GM18520 (cell line): Measurements from ENCODE around the gene FGGY.
A peak's percentile ranks its signal among the peaks of the same experiment; 100 is the strongest.
"Not testable (repeated sequence)": the region's sequence is repeated elsewhere in the genome, so short reads cannot be mapped to it uniquely, and the experiment has no call there.

Experiments
- ATAC-seq: cut with Tn5 transposase; IDR thresholded peaks from one replicate; pipeline ENCODE4 v1.9.1; 2021; ENCODE audit not compliant: unreplicated experiment

Gene FGGY

GRCh38 chr1:59296358-59297256, at the start of gene FGGY:
FGGY (plus strand) TSS chr1:59297094; CDS start chr1:59321550, 24,456 bp downstream.
- ATAC-seq, result peak; percentile 97

GRCh38 chr1:59248758-59249157, 48.1 kb upstream of the FGGY start:
- no peak for ATAC-seq

- no peak for ATAC-seq
These were observed 47.3 kb upstream of the FGGY start for GRCh38 chr1:59249396-59250137.

GRCh38 chr1:59251061-59251460, 45.8 kb upstream of the FGGY start:
- ATAC-seq, result not testable (repeated sequence)

- ATAC-seq, result not testable (repeated sequence)
These were observed 40.5 kb upstream of the FGGY start for GRCh38 chr1:59256429-59256828.

- no peak for ATAC-seq
These were observed 38.4 kb upstream of the FGGY start for GRCh38 chr1:59258412-59259032.

GRCh38 chr1:59261537-59261936, 35.4 kb upstream of the FGGY start:
- no peak for ATAC-seq

GRCh38 chr1:59262631-59263030, 34.3 kb upstream of the FGGY start:
- ATAC-seq, result no peak

GRCh38 chr1:59263111-59263510, 33.8 kb upstream of the FGGY start:
- no peak for ATAC-seq

- no peak for ATAC-seq
These were observed 31.3 kb upstream of the FGGY start for GRCh38 chr1:59265622-59266021.

- ATAC-seq, result peak; percentile 49
These were observed 30.5 kb upstream of the FGGY start for GRCh38 chr1:59266180-59266926.

- peak; percentile 51 for ATAC-seq
These were observed 30.0 kb upstream of the FGGY start for GRCh38 chr1:59266927-59267293.

GRCh38 chr1:59268406-59268805, 28.5 kb upstream of the FGGY start:
- ATAC-seq, result no peak

GRCh38 chr1:59271561-59272260, 25.2 kb upstream of the FGGY start:
- no peak for ATAC-seq

- peak; percentile 71 for ATAC-seq
These were observed 24.4 kb upstream of the FGGY start for GRCh38 chr1:59272507-59272906.

- ATAC-seq, result no peak
These were observed 20.4 kb upstream of the FGGY start for GRCh38 chr1:59276439-59276851.

GRCh38 chr1:59278780-59279354, 18.0 kb upstream of the FGGY start:
- no peak for ATAC-seq

- ATAC-seq, result no peak
These were observed 17.2 kb upstream of the FGGY start for GRCh38 chr1:59279645-59280044.

- ATAC-seq, result no peak
These were observed 13.9 kb upstream of the FGGY start for GRCh38 chr1:59282951-59283350.

- no peak for ATAC-seq
These were observed 11.2 kb upstream of the FGGY start for GRCh38 chr1:59285691-59286090.
